Hematopoietic multipotent progenitor cell treated with erythropoietin and hydrocortisone succinate and interleukin-3 and kit ligand, for 4 days (in vitro differentiated cells): ENCODE results near the gene PHETA1.
A peak's percentile ranks its signal among the peaks of the same experiment; 100 is the strongest.

Experiments used
- DNase-seq: peaks from one replicate; pipeline ENCODE4 v3.0.0-alpha.2; 2015

PHETA1 gene

GRCh38 chr12:111319600-111320257, 49.2 kb downstream of the PHETA1 start:
- DNase-seq: no peak

GRCh38 chr12:111318450-111318849, 50.4 kb downstream of the PHETA1 start:
- DNase-seq: no peak

- DNase-seq: peak; percentile 23
Measured at GRCh38 chr12:111316671-111317070, 52.2 kb downstream of the PHETA1 start.

- peak; percentile 19 for DNase-seq
Measured at GRCh38 chr12:111314953-111315539, 53.8 kb downstream of the PHETA1 start.

GRCh38 chr12:111313833-111314259, 55.0 kb downstream of the PHETA1 start:
- peak; percentile 82 for DNase-seq

- no peak for DNase-seq
Measured at GRCh38 chr12:111312708-111313107, 56.2 kb downstream of the PHETA1 start.

- no peak for DNase-seq
Measured at GRCh38 chr12:111312016-111312415, 56.9 kb downstream of the PHETA1 start.

- no peak for DNase-seq
Measured at GRCh38 chr12:111311011-111311410, 57.9 kb downstream of the PHETA1 start.
